GM18907 (cell line): ENCODE results near the gene B4GALT1.

ENCODE experiments used
- ATAC-seq: cut with Tn5 transposase; IDR thresholded peaks from one replicate; pipeline ENCODE4 v1.9.1; 2021; ENCODE audit warnings: mild to moderate bottlenecking, moderate library complexity; ENCODE audit not compliant: unreplicated experiment

B4GALT1 gene

GRCh38 chr9:33142535-33142934 lies 24.6 kb downstream of the B4GALT1 start:
- ATAC-seq, result peak; percentile 36

- peak; percentile 31 for ATAC-seq
These were observed 26.5 kb downstream of the B4GALT1 start for GRCh38 chr9:33140401-33141360.

- ATAC-seq, result no peak
These were observed 27.5 kb downstream of the B4GALT1 start for GRCh38 chr9:33139421-33140228.

GRCh38 chr9:33138768-33139167 lies 28.4 kb downstream of the B4GALT1 start:
- ATAC-seq, result no peak

GRCh38 chr9:33137781-33138264 lies 29.3 kb downstream of the B4GALT1 start:
- no peak for ATAC-seq

- peak; percentile 43 for ATAC-seq
These were observed 30.1 kb downstream of the B4GALT1 start for GRCh38 chr9:33136721-33137670.

GRCh38 chr9:33135470-33135958 lies 31.6 kb downstream of the B4GALT1 start:
- no peak for ATAC-seq

GRCh38 chr9:33135031-33135461 lies 32.1 kb downstream of the B4GALT1 start:
- no peak for ATAC-seq

- no peak for ATAC-seq
These were observed 34.0 kb downstream of the B4GALT1 start for GRCh38 chr9:33133186-33133585.

GRCh38 chr9:33131790-33132772 lies 35.1 kb downstream of the B4GALT1 start:
- ATAC-seq, result no peak

GRCh38 chr9:33130961-33131789 lies 36.0 kb downstream of the B4GALT1 start:
- ATAC-seq, result no peak

GRCh38 chr9:33129886-33130881 lies 37.0 kb downstream of the B4GALT1 start:
- ATAC-seq, result peak; percentile 61

- ATAC-seq, result no peak
These were observed 37.8 kb downstream of the B4GALT1 start for GRCh38 chr9:33129251-33129885.

- ATAC-seq, result no peak
These were observed 38.6 kb downstream of the B4GALT1 start for GRCh38 chr9:33128570-33128969.

- ATAC-seq, result no peak
These were observed 39.3 kb downstream of the B4GALT1 start for GRCh38 chr9:33127881-33128280.
